GM12892 (cell line): Measurements from ENCODE around the gene SNX27.
"Not testable (repeated sequence)": the region's sequence is repeated elsewhere in the genome, so short reads cannot be mapped to it uniquely, and the experiment has no call there.

Source experiments
- DNase-seq: peaks from one replicate; pipeline ENCODE4 v3.0.0; 2011; ENCODE audit not compliant: insufficient read length
- FAIRE-seq: peaks from 2 replicates; lab custom pipeline; 2011; peaks lifted over from hg19 to GRCh38; lab: Jason Lieb, UNC
- POLR2A ChIP-seq: IDR thresholded peaks from 2 replicates; pipeline ENCODE4 v1.6.1; 2011; ENCODE audit warnings: low read depth, low read length, control low read depth
- POLR2AphosphoS5 ChIP-seq: IDR thresholded peaks from 2 replicates; pipeline ENCODE4 v1.6.1; 2011; ENCODE audit warnings: low read depth, low read length, control low read depth
- TAF1 ChIP-seq: IDR thresholded peaks from 2 replicates; pipeline ENCODE4 v1.6.1; 2011; ENCODE audit warnings: low read depth, mild to moderate bottlenecking, control low read depth, low read length, borderline replicate concordance

The SNX27 gene

DNA sequence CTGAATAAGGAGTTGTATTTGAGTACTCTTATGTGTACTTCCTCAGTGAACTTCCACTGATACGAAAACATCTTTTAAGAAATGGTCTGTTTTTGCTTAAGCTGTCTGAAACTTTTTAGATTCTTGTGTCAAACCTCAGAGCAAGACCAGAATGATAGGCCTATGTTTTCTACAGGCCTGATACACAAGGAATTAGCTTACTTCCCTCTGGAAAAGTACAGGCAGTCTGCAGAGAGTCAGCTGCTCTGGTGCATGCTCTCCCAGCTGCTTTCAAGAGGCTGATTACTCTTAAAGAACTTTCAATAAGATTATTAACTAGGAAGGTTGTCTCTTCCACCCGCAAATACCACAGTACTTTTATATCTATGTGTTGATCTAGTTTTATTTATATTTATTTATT is 9.5 kb downstream of the SNX27 start:
- no peak for TF ChIP-seq POLR2A
- TF ChIP-seq POLR2AphosphoS5 = no peak
- TF ChIP-seq TAF1 = no peak
- DNase-seq (no peak), FAIRE-seq (no peak)

GRCh38 chr1:151624783-151625182 is 12.9 kb downstream of the SNX27 start:
- DNase-seq (no peak), FAIRE-seq (no peak)
- TF ChIP-seq TAF1 (no peak), POLR2AphosphoS5 (no peak), POLR2A (no peak)

DNA sequence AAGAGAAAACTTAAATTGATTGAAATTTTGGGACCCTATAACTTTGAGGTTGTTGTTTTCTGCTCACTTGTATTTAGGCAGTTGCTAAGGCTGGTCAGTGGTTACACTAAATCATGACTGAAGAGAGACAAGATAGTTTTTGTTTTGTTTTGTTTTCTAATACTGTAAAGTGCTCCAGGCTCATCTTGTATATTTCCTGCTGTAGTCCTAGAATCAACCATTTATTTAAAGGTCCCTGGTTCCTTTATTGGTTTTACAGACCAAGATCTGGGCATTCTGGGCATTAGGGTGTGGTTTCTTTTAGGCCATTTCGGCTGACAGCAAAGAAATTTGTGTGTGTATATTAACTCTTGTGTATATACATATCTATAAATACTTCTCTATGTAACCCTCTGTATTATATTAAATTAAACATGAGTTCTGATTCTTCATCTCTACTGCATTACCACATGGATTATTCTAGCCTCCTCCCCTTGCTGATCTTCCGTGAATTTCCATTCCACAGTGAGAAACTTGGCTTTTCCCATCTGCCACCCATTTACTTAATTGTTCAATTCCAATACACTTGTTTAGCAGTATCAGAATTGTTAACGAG is 15.0 kb downstream of the SNX27 start:
- FAIRE-seq = no peak
- no peak for DNase-seq
- TF ChIP-seq POLR2AphosphoS5 (no peak), TAF1 (no peak), POLR2A (no peak)

- TF ChIP-seq POLR2AphosphoS5 = no peak
- TF ChIP-seq POLR2A = no peak
- no peak for TF ChIP-seq TAF1
- DNase-seq = no peak
- no peak for FAIRE-seq
These were observed 17.4 kb downstream of the SNX27 start for GRCh38 chr1:151629278-151629677.

- no peak for DNase-seq
- peak; percentile 58 for FAIRE-seq
- TF ChIP-seq POLR2AphosphoS5 (no peak), POLR2A (no peak), TAF1 (no peak)
These were observed 23.7 kb downstream of the SNX27 start for GRCh38 chr1:151635479-151636072.

GRCh38 chr1:151638074-151638775 is 26.4 kb downstream of the SNX27 start:
- no peak for FAIRE-seq
- DNase-seq = no peak
- no peak for TF ChIP-seq POLR2A
- no peak for TF ChIP-seq POLR2AphosphoS5
- no peak for TF ChIP-seq TAF1

GRCh38 chr1:151638812-151639211 is 27.0 kb downstream of the SNX27 start:
- DNase-seq (no peak), FAIRE-seq (no peak)
- no peak for TF ChIP-seq POLR2A
- TF ChIP-seq TAF1 = no peak
- no peak for TF ChIP-seq POLR2AphosphoS5

- TF ChIP-seq POLR2AphosphoS5 (no peak), POLR2A (no peak), TAF1 (no peak)
- DNase-seq (no peak), FAIRE-seq (no peak)
These were observed 27.6 kb downstream of the SNX27 start for GRCh38 chr1:151639466-151639865.

GRCh38 chr1:151641229-151641628 is 29.4 kb downstream of the SNX27 start:
- TF ChIP-seq TAF1 (no peak), POLR2AphosphoS5 (no peak), POLR2A (no peak)
- DNase-seq (no peak), FAIRE-seq (no peak)

DNA sequence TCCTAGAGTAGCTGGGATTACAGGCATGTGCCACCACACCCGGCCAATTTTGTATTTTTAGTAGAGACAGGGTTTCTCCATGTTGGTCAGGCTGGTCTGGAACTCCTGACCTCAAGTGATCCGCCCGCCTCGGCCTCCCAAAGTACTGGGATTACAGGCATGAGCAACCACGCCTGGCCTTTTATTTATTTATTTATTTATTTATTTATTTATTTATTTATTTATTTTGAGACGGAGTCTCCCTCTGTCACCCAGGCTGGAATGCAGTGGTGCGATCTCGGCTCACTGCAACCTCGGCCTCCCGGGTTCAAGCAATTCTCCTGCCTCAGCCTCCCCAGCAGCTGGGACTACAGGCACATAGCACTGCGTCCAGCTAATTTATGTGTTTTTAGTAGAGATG is 31.2 kb downstream of the SNX27 start:
- not testable (repeated sequence) for FAIRE-seq, DNase-seq

- TF ChIP-seq POLR2AphosphoS5 (no peak), POLR2A (no peak), TAF1 (no peak)
- DNase-seq (no peak), FAIRE-seq (no peak)
These were observed 32.2 kb downstream of the SNX27 start for GRCh38 chr1:151644001-151644400.

DNA sequence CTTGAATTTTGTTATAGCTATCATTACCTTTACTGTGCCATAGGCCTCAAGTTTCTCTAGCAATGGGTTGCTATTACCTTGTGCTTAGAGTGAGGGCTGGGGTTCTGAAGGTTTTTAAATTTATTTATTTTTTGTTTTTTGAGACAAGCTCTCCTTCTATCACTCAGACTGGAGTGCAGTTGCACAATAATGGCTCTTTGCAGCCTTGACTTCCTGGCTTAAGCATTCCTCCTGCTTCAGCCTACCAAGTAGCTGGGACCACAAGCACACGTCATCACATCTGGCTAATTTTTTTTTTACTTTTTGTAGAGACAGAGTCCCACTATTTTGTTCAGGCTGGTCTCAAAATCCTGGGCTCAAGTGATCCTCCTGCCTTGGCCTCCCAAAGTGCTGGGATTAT is 41.5 kb downstream of the SNX27 start:
- no peak for DNase-seq
- FAIRE-seq = no peak
- TF ChIP-seq POLR2A (no peak), TAF1 (no peak), POLR2AphosphoS5 (no peak)
